ENCODE results near the gene CEP164. TPM values are rescaled to one million over a fixed set of nuclear protein-coding genes. Genes with fewer than 3 reads are reported as not detected.

CEP164 gene
- polyA plus RNA-seq, 1 of the 3 experiments (the other 2 are of a cell fraction), result 27.7 TPM

DNA sequence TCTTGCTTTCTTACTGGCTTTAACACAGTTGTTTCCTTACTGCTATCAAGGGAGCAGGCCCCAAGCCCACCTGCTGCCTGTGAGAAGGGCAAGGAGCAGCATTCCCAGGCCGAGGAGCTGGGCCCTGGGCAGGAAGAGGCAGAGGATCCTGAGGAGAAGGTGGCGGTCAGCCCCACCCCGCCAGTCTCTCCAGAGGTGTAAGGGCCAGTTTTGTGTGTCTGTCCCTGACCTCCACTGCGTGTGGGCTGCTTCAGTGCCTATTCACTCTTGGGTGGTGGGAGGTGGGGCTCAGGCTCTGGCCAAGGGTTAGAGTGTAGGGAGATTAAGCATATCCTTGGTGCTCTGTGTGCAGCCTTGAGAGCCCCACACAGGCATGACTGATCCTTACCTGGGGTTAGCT, 55.1 kb downstream of the CEP164 start:
- WGBS (ENCODE audit: low lambda C conversion rate), result 100% methylated on average over 1 of the region's 4 CpGs
- no peak overlapping the region for H3K9ac ChIP-seq

More for the DNA sequence above, 55.1 kb downstream of the CEP164 start:
- POLR2A ChIA-PET, result no interaction called here
- Histone ChIP-seq H3K27ac (ENCODE audit: low read depth in 2 of 2, low read length in 1 of 2) (no peak overlapping the region), H3K4me2 (no peak overlapping the region), H3K9me2 (no peaks in the 10 kb centered on the region), H3K79me2 (ENCODE audit: insufficient read depth) (no peaks in the 10 kb centered on the region), H3F3A (replicated peaks; ENCODE audit: insufficient read depth) (no peaks in the 10 kb centered on the region), H3K4me3 (ENCODE audit: low read depth in 2 of 2, low read length in 1 of 2) (no peak overlapping the region), H3K36me3 (replicated peaks in 1 of 2; ENCODE audit: control insufficient read depth in 1 of 2, insufficient read depth in 2 of 2, low read length in 1 of 2) (peaks cover 16 to 53% of the 10 kb centered on the region in 2 experiments), H2AFZ (ENCODE audit: low read depth) (no peak overlapping the region), H4K20me1 (ENCODE audit: insufficient read depth) (no peaks in the 10 kb centered on the region), H3K9me3 (no peaks in the 10 kb centered on the region), H3K4me1 (ENCODE audit: control insufficient read depth in 1 of 2, insufficient read depth in 2 of 2, low read depth in 1 of 2, low read length in 1 of 2) (peaks cover 0 to 17% of the 10 kb centered on the region in 2 experiments; a peak in 1 of 4 replicates), H3K27me3 (ENCODE audit: insufficient read depth) (no peaks in the 10 kb centered on the region)
- TF ChIP-seq TCF12 (IDR thresholded peaks at IDR 0.05) (no peak), GATA2 (CRISPR knock-in tag; IDR thresholded peaks at IDR 0.05) (no peak), ELF1 (IDR thresholded peaks at IDR 0.05) (no peak), MXI1 (IDR thresholded peaks at IDR 0.05; ENCODE audit: low read depth, low read length) (no peak), POLR2AphosphoS5 (IDR thresholded peaks at IDR 0.05; ENCODE audit: low read depth, low read length) (no peak), NRF1 (IDR thresholded peaks at IDR 0.05; ENCODE audit: low read depth, low read length) (no peak), EP300 (IDR thresholded peaks at IDR 0.05; ENCODE audit: borderline replicate concordance in 1 of 2, low read depth in 1 of 2, low read length in 1 of 2) (no peak), JUND (IDR thresholded peaks at IDR 0.05) (no peak), FOXM1 (IDR thresholded peaks at IDR 0.05; ENCODE audit: low read depth) (no peak), RCOR1 (IDR thresholded peaks at IDR 0.05; ENCODE audit: low read length) (no peak), EZH2phosphoT487 (IDR thresholded peaks at IDR 0.05; ENCODE audit: borderline replicate concordance, low read depth) (no peak), CHD2 (IDR thresholded peaks at IDR 0.05; ENCODE audit: low read length, partially characterized antibody) (no peak), GABPA (IDR thresholded peaks at IDR 0.05; ENCODE audit: low read depth) (no peak), CTCF (IDR thresholded peaks at IDR 0.05) (no peak), USF1 (IDR thresholded peaks at IDR 0.05; ENCODE audit: borderline replicate concordance, low read depth) (no peak), TEAD4 (IDR thresholded peaks at IDR 0.05; ENCODE audit: borderline replicate concordance, insufficient read depth) (no peak), FOSL2 (IDR thresholded peaks at IDR 0.05; ENCODE audit: borderline replicate concordance, low read depth) (no peak), TAF1 (IDR thresholded peaks at IDR 0.05; ENCODE audit: borderline replicate concordance, low read depth, low read length) (no peak)
- TF ChIP-seq, protein P1, sequence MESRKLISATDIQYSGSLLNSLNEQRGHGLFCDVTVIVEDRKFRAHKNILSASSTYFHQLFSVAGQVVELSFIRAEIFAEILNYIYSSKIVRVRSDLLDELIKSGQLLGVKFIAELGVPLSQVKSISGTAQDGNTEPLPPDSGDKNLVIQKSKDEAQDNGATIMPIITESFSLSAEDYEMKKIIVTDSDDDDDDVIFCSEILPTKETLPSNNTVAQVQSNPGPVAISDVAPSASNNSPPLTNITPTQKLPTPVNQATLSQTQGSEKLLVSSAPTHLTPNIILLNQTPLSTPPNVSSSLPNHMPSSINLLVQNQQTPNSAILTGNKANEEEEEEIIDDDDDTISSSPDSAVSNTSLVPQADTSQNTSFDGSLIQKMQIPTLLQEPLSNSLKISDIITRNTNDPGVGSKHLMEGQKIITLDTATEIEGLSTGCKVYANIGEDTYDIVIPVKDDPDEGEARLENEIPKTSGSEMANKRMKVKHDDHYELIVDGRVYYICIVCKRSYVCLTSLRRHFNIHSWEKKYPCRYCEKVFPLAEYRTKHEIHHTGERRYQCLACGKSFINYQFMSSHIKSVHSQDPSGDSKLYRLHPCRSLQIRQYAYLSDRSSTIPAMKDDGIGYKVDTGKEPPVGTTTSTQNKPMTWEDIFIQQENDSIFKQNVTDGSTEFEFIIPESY (IDR thresholded peaks at IDR 0.05; ENCODE audit: borderline replicate concordance, low read depth), result no peak
- TF ChIP-seq, protein P2, sequence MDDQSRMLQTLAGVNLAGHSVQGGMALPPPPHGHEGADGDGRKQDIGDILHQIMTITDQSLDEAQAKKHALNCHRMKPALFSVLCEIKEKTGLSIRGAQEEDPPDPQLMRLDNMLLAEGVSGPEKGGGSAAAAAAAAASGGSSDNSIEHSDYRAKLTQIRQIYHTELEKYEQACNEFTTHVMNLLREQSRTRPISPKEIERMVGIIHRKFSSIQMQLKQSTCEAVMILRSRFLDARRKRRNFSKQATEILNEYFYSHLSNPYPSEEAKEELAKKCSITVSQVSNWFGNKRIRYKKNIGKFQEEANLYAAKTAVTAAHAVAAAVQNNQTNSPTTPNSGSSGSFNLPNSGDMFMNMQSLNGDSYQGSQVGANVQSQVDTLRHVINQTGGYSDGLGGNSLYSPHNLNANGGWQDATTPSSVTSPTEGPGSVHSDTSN (IDR thresholded peaks at IDR 0.05), result no peak
- CTCF ChIA-PET, result interaction anchor here (1.0 to 3.2 kb wide), 2 partner anchors 43 to 425 kb away, joined by 3 to 13 read pairs; no protein-coding TSS in a partner anchor
- no peak for DNase-seq
